WTC11 (cell line): ENCODE measurements around the gene PCTP.

ENCODE experiments used
- ETV6 ChIP-seq: sonication (generic); formaldehyde crosslinking; IDR thresholded peaks from 2 replicates; pipeline ENCODE4 v1.8.1; 2022; ENCODE audit warnings: mild to moderate bottlenecking, missing genetic modification reagents
- MLX ChIP-seq: sonication (generic); formaldehyde crosslinking; IDR thresholded peaks from 2 replicates; pipeline ENCODE4 v1.8.1; 2023; ENCODE audit warnings: mild to moderate bottlenecking, missing genetic modification reagents, moderate library complexity
- NR3C1 ChIP-seq: sonication (generic); formaldehyde crosslinking; conservative IDR thresholded peaks from 2 replicates; pipeline ENCODE4 v1.8.1; 2023; ENCODE audit warnings: low read depth, mild to moderate bottlenecking, missing genetic modification reagents
- TEAD4 ChIP-seq: sonication (generic); formaldehyde crosslinking; IDR thresholded peaks from 2 replicates; pipeline ENCODE4 v1.8.0; 2022; ENCODE audit warnings: mild to moderate bottlenecking, missing genetic modification reagents
- TF ChIP-seq, protein P1 (sequence below): fragments of 200-600 bp; IDR thresholded peaks from 2 replicates; pipeline ENCODE4 v1.8.0; 2022; ENCODE audit warnings: antibody characterized with exemption
- TF ChIP-seq, protein P2 (sequence below): sonication (generic); formaldehyde crosslinking; IDR thresholded peaks from 2 replicates; pipeline ENCODE4 v1.8.1; 2023; ENCODE audit warnings: mild to moderate bottlenecking, missing genetic modification reagents

GRCh38 chr17:55814377-55814776 lies 63.5 kb downstream of the PCTP start:
- no peak for TF ChIP-seq TEAD4 (CRISPR knock-in tag)
- TF ChIP-seq, protein P1, sequence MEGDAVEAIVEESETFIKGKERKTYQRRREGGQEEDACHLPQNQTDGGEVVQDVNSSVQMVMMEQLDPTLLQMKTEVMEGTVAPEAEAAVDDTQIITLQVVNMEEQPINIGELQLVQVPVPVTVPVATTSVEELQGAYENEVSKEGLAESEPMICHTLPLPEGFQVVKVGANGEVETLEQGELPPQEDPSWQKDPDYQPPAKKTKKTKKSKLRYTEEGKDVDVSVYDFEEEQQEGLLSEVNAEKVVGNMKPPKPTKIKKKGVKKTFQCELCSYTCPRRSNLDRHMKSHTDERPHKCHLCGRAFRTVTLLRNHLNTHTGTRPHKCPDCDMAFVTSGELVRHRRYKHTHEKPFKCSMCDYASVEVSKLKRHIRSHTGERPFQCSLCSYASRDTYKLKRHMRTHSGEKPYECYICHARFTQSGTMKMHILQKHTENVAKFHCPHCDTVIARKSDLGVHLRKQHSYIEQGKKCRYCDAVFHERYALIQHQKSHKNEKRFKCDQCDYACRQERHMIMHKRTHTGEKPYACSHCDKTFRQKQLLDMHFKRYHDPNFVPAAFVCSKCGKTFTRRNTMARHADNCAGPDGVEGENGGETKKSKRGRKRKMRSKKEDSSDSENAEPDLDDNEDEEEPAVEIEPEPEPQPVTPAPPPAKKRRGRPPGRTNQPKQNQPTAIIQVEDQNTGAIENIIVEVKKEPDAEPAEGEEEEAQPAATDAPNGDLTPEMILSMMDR, result no peak
- no peak for TF ChIP-seq NR3C1 (CRISPR knock-in tag)
- TF ChIP-seq MLX (CRISPR knock-in tag), result no peak
- TF ChIP-seq, protein P2, sequence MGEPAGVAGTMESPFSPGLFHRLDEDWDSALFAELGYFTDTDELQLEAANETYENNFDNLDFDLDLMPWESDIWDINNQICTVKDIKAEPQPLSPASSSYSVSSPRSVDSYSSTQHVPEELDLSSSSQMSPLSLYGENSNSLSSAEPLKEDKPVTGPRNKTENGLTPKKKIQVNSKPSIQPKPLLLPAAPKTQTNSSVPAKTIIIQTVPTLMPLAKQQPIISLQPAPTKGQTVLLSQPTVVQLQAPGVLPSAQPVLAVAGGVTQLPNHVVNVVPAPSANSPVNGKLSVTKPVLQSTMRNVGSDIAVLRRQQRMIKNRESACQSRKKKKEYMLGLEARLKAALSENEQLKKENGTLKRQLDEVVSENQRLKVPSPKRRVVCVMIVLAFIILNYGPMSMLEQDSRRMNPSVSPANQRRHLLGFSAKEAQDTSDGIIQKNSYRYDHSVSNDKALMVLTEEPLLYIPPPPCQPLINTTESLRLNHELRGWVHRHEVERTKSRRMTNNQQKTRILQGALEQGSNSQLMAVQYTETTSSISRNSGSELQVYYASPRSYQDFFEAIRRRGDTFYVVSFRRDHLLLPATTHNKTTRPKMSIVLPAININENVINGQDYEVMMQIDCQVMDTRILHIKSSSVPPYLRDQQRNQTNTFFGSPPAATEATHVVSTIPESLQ (CRISPR knock-in tag), result no peak
- TF ChIP-seq ETV6 (CRISPR knock-in tag), result no peak
